Sigmoid colon (tissue), 3 donors: ENCODE measurements around the gene ZC2HC1B.

Experiments used
- POLR2A ChIP-seq, 2 donors: fragments of 450-650 bp; IDR thresholded peaks; one replicate each; pipeline ENCODE4 v1.6.1; 2016; ENCODE audit warnings: antibody characterized with exemption in 2 of 2, mild to moderate bottlenecking in 2 of 2, moderate library complexity in 2 of 2
- TF ChIP-seq, protein P1 (sequence below), 4 experiments: fragments of 450-650 bp in 3 of 4; fragments of 200-600 bp in 1 of 4; IDR thresholded peaks; one replicate each; pipeline ENCODE4 v1.5.1; 2016 to 2019; ENCODE audit warnings: antibody characterized with exemption in 4 of 4, mild to moderate bottlenecking in 3 of 4, moderate library complexity in 2 of 4

DNA sequence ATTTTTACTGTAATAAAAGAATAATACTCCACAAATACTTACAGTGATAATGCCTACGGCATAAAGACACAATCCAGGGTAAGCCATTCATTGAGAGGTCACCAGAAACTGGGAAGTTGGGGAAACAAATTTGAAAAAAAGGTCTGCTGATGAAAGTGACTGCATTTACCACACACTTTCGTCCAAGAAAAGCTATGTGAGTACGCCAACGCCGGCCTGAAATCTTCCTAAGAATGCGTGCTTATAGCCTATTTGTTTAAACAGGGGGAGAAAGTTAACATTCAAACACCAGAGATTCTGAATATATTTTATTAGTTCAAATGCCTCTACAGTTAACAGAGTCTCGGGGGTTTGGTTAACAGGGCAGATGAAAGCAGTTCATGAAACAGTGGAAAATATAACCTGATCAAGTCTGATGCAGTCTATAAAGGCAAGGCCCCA lies 21.8 kb upstream of the ZC2HC1B start:
- TF ChIP-seq, protein P1, sequence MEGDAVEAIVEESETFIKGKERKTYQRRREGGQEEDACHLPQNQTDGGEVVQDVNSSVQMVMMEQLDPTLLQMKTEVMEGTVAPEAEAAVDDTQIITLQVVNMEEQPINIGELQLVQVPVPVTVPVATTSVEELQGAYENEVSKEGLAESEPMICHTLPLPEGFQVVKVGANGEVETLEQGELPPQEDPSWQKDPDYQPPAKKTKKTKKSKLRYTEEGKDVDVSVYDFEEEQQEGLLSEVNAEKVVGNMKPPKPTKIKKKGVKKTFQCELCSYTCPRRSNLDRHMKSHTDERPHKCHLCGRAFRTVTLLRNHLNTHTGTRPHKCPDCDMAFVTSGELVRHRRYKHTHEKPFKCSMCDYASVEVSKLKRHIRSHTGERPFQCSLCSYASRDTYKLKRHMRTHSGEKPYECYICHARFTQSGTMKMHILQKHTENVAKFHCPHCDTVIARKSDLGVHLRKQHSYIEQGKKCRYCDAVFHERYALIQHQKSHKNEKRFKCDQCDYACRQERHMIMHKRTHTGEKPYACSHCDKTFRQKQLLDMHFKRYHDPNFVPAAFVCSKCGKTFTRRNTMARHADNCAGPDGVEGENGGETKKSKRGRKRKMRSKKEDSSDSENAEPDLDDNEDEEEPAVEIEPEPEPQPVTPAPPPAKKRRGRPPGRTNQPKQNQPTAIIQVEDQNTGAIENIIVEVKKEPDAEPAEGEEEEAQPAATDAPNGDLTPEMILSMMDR (IDR thresholded peaks at IDR 0.05): no peak
- no peak for TF ChIP-seq POLR2A (IDR thresholded peaks at IDR 0.05)
